Measurements from ENCODE around the gene DIO3. TPM values are rescaled to one million over a fixed set of nuclear protein-coding genes. Genes with fewer than 3 reads are reported as not detected.

DIO3 gene
- total RNA-seq, 2 donors from 2014 or later: 0.82 to 6.9 TPM

GRCh38 chr14:101521978-101522377 lies 39.3 kb upstream of the DIO3 start:
- intact Hi-C loops (cut with DNase I): no loop called here
- Histone ChIP-seq H3K9me3 (no peaks in the 10 kb centered on the region), H3K36me3 (no peaks in the 10 kb centered on the region), H3K27ac (no peak overlapping the region), H3K27me3 (replicated peaks; ENCODE audit: insufficient read depth) (no peaks in the 10 kb centered on the region), H3K4me3 (no peak overlapping the region), H3K4me1 (replicated peaks) (no peaks in the 10 kb centered on the region)
- 87% methylated on average over 8 of the region's 8 CpGs for WGBS
- no peak for DNase-seq (ENCODE audit: low spot score)
- TF ChIP-seq POLR2AphosphoS5 (IDR thresholded peaks at IDR 0.05) (no peak), POLR2A (IDR thresholded peaks at IDR 0.05) (no peak)
- TF ChIP-seq, protein P1, sequence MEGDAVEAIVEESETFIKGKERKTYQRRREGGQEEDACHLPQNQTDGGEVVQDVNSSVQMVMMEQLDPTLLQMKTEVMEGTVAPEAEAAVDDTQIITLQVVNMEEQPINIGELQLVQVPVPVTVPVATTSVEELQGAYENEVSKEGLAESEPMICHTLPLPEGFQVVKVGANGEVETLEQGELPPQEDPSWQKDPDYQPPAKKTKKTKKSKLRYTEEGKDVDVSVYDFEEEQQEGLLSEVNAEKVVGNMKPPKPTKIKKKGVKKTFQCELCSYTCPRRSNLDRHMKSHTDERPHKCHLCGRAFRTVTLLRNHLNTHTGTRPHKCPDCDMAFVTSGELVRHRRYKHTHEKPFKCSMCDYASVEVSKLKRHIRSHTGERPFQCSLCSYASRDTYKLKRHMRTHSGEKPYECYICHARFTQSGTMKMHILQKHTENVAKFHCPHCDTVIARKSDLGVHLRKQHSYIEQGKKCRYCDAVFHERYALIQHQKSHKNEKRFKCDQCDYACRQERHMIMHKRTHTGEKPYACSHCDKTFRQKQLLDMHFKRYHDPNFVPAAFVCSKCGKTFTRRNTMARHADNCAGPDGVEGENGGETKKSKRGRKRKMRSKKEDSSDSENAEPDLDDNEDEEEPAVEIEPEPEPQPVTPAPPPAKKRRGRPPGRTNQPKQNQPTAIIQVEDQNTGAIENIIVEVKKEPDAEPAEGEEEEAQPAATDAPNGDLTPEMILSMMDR (IDR thresholded peaks at IDR 0.05): no peak

GRCh38 chr14:101525640-101526527 lies 35.4 kb upstream of the DIO3 start:
- no peak for DNase-seq (ENCODE audit: low spot score)
- 55% methylated on average over 37 of the region's 41 CpGs for WGBS
- no peaks in the 10 kb centered on the region for H3K36me3 ChIP-seq
- no peak overlapping the region for H3K4me3 ChIP-seq
- no peaks in the 10 kb centered on the region for H3K4me1 ChIP-seq (replicated peaks)
- intact Hi-C loops (cut with DNase I): no loop called here
- no peaks in the 10 kb centered on the region for H3K9me3 ChIP-seq
- H3K27ac ChIP-seq: no peak overlapping the region
- no peaks in the 10 kb centered on the region for H3K27me3 ChIP-seq (replicated peaks; ENCODE audit: insufficient read depth)
- TF ChIP-seq POLR2AphosphoS5 (IDR thresholded peaks at IDR 0.05) (no peak), POLR2A (IDR thresholded peaks at IDR 0.05) (no peak)
- TF ChIP-seq, protein P1 (IDR thresholded peaks at IDR 0.05): no peak

DNA sequence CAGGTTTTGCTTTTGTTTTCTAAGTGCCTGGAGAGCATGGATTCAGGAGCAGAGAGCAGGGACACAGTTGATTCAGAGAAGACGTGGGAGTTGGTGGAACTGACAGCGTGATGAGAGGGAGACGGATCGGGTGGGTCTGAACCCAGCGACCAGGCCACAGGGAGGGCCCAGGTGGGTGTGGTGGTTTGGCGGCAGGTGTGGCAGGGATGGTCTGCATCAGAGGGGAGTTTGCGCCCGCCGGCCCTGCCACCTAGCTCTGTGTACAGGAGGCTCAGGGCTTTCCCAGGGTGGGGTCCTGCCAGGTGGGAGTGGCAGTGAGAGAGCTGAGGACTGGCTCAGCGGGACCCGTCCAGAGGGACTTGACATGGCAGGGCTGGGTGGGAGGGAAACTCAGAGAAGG lies 33.3 kb upstream of the DIO3 start:
- WGBS: 89% methylated on average over 11 of the region's 11 CpGs
- Histone ChIP-seq H3K27ac (no peak overlapping the region), H3K4me1 (replicated peaks) (no peaks in the 10 kb centered on the region), H3K9me3 (no peaks in the 10 kb centered on the region), H3K36me3 (no peaks in the 10 kb centered on the region), H3K4me3 (no peak overlapping the region), H3K27me3 (replicated peaks; ENCODE audit: insufficient read depth) (no peaks in the 10 kb centered on the region)
- TF ChIP-seq, protein P1 (IDR thresholded peaks at IDR 0.05): no peak
- no peak for TF ChIP-seq POLR2A (IDR thresholded peaks at IDR 0.05)
- TF ChIP-seq POLR2AphosphoS5 (IDR thresholded peaks at IDR 0.05): no peak
- intact Hi-C loops (cut with DNase I): no loop called here
- DNase-seq (ENCODE audit: low spot score): no peak

- H3K27me3 ChIP-seq (replicated peaks; ENCODE audit: insufficient read depth): no peaks in the 10 kb centered on the region
- TF ChIP-seq POLR2AphosphoS5 (IDR thresholded peaks at IDR 0.05) (no peak), POLR2A (IDR thresholded peaks at IDR 0.05) (no peak)
- TF ChIP-seq, protein P1 (IDR thresholded peaks at IDR 0.05): no peak
- intact Hi-C loops (cut with DNase I): no loop called here
- H3K4me1 ChIP-seq (replicated peaks): no peaks in the 10 kb centered on the region
- H3K4me3 ChIP-seq: no peak overlapping the region
- WGBS: 64% methylated on average over 13 of the region's 13 CpGs
- DNase-seq (ENCODE audit: low spot score): no peak
- no peaks in the 10 kb centered on the region for H3K9me3 ChIP-seq
- H3K27ac ChIP-seq: no peak overlapping the region
- no peaks in the 10 kb centered on the region for H3K36me3 ChIP-seq
These were observed 32.2 kb upstream of the DIO3 start for GRCh38 chr14:101529079-101529478.

GRCh38 chr14:101534198-101534597 lies 27.1 kb upstream of the DIO3 start:
- Histone ChIP-seq H3K4me1 (replicated peaks) (no peaks in the 10 kb centered on the region), H3K27ac (no peak overlapping the region), H3K36me3 (no peaks in the 10 kb centered on the region), H3K4me3 (no peak overlapping the region), H3K9me3 (no peaks in the 10 kb centered on the region), H3K27me3 (replicated peaks; ENCODE audit: insufficient read depth) (no peaks in the 10 kb centered on the region)
- WGBS: 93% methylated on average over 4 of the region's 4 CpGs
- intact Hi-C loops (cut with DNase I): no loop called here
- TF ChIP-seq, protein P1 (IDR thresholded peaks at IDR 0.05): no peak
- TF ChIP-seq POLR2AphosphoS5 (IDR thresholded peaks at IDR 0.05): no peak
- no peak for TF ChIP-seq POLR2A (IDR thresholded peaks at IDR 0.05)
- DNase-seq (ENCODE audit: low spot score): no peak
